Stimulated activated CD8-positive, alpha-beta memory T cell treated with anti-CD3 and anti-CD28 coated beads, Interleukin-15, amount 100 ng/mL, for 24 hours (primary cell): Measurements from ENCODE around the gene RNF144A.

Experiments
- DNase-seq: peaks from one replicate; pipeline ENCODE4 v3.0.0-alpha.2; 2020; ENCODE audit warnings: low read depth

The RNF144A gene

GRCh38 chr2:7022492-7023385 is 105.5 kb downstream of the RNF144A start:
- no peak for DNase-seq

DNA sequence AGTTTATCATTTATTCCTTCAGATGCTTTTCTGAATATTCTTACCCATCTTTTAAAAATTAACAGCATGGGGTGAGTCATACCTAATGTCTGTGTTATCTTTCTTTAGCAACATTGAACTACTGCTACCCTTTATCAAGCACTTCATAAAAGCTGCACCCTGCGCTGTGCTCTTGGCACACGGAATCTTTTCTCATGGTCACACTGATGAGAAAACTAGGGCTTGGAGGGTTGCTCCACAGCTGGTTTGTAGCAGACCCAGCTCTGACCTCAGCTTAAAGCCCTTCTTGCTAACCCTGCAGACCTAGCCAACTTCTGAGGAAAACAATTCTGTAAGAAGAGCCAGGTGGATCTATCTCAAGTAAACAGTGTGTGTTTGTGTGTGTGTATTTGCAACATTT is 106.3 kb downstream of the RNF144A start:
- DNase-seq, result no peak

DNA sequence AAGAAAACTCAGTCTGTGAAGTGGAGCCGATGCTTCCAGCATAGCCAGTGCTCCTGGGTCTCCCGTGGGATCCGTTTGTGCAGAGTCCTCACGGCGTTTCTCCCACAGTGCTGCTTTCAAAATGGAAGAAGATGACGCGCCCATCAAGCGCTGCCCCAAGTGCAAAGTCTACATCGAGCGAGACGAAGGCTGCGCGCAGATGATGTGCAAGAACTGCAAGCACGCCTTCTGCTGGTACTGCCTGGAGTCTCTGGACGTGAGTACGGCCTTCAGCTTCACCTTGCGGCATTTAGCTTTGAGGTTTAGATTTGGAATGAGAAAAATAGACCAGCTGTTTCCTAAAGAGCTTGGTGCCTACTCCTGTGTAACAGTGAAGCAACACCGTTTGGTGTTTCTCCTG is 107.0 kb downstream of the RNF144A start:
- DNase-seq, result no peak

- DNase-seq, result no peak
Measured at GRCh38 chr2:7025082-7025481, 107.9 kb downstream of the RNF144A start.

DNA sequence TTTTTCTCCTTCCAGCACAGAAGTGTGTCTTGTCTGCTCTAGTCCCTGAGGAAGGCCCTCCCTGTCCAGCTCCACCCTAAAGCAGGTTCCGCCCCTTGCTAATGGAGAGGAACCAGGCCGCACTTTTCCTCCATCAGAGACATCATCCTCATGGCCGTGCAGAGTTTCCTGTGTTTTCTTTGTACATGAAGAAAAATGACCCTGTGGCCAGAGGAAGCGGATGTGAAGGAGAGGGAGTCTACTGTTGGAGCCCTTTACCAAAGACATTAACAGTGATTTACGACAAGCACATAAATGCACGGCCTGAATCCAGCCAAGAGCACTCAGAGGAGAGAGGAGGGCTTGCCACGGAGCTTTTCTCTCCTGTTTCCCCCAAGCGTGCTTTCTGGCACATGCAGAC is 109.5 kb downstream of the RNF144A start:
- no peak for DNase-seq

DNA sequence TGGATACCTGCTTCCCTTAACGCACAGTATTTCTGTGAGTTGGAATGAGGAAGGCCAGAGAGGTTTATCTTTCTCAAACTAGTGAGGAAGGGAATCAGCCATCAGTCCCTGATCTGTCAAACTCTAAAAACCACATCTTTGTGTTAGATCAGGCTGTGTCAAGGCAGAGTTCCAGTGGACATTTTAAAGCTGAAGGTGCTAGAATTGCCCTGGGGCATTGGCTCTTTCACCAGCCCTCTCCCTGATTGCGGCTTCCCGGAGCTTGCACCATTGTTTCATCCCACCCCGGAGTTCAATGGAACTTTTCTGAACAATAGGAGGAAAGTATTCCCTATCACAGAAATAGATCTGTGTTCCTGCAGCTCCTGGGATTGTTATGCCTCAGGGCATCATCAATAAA is 110.2 kb downstream of the RNF144A start:
- no peak for DNase-seq

DNA sequence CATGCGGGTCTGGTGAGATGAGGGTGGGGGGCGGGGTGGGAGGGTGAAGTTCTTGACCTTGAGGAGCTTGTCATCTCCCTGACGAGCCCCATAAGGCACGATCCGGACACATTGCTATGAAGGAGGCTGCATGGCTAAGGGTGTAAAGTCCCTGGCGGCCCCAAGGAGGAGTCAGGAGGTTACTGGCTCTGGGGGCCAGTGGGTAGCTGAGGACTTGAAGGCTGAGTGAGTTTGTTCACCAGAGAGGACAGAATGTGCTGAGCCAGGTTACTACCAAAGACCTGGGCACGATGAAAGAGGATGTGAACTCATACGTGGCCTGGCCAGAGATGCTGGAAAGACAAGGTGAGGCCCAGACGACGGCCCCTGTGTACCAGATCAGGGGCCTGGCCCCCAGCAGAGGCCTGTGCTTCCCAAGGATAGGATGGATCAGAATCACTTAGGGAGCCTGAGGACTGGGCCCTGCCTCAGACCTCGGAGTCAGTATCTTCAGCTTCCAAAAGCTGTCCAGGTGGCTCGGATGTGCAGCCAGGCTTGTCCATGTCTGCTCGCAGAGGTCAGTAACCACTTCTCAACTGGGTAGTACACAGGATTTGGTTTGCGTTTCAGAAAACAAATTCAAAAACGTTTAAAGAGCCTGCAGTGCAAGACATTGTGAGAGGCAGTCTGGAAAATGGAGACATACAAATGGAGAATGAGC is 110.9 kb downstream of the RNF144A start:
- DNase-seq, result no peak

- no peak for DNase-seq
Measured at GRCh38 chr2:7028846-7029245, 111.6 kb downstream of the RNF144A start.

GRCh38 chr2:7029291-7030059 is 112.3 kb downstream of the RNF144A start:
- DNase-seq, result no peak

GRCh38 chr2:7030810-7031209 is 113.6 kb downstream of the RNF144A start:
- no peak for DNase-seq

GRCh38 chr2:7031547-7032245 is 114.5 kb downstream of the RNF144A start:
- no peak for DNase-seq

- DNase-seq, result no peak
Measured at GRCh38 chr2:7032371-7032770, 115.2 kb downstream of the RNF144A start.

DNA sequence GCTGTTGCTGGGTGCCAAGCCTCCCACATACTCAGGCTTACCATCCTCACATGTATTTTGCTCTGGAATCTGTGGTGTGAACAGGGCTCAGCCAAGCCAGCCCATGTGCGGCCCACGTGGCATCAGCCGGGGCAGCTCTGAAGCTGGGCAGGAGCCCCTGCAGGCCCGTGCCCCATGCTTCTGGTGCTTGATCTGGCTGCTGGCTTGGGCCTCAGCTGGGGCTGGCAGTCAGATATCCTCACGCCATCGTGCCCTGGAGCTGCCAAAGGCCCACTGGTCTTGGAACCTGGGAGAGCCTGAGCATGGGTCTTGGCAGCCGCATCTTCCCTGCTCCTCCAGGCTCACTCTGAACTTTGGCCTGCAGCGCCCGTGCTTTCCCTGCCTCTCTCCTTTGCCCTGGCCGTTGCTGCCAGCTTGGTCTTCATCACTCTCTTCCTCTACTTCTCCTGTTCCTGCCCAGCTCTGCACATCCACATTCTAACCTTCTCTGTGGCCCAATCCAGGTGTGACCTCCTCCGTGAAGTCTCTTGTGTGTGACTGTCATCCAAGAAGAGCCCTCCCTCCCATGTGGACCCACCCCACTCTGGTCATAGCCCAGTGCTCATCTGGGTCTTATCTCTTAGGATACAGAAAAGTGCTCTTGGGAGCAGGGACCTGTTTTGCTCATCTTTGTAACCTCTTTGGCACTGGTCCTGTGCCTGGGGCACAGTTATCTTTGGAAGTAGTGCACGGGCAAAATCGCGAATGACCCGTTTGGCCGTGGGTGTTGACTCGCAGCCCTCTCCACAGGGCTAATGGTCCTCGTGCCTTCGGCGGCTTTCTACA is 116.1 kb downstream of the RNF144A start:
- DNase-seq, result no peak

- DNase-seq, result no peak
Measured at GRCh38 chr2:7034303-7034702, 117.1 kb downstream of the RNF144A start.

GRCh38 chr2:7035884-7036283 is 118.7 kb downstream of the RNF144A start:
- no peak for DNase-seq

DNA sequence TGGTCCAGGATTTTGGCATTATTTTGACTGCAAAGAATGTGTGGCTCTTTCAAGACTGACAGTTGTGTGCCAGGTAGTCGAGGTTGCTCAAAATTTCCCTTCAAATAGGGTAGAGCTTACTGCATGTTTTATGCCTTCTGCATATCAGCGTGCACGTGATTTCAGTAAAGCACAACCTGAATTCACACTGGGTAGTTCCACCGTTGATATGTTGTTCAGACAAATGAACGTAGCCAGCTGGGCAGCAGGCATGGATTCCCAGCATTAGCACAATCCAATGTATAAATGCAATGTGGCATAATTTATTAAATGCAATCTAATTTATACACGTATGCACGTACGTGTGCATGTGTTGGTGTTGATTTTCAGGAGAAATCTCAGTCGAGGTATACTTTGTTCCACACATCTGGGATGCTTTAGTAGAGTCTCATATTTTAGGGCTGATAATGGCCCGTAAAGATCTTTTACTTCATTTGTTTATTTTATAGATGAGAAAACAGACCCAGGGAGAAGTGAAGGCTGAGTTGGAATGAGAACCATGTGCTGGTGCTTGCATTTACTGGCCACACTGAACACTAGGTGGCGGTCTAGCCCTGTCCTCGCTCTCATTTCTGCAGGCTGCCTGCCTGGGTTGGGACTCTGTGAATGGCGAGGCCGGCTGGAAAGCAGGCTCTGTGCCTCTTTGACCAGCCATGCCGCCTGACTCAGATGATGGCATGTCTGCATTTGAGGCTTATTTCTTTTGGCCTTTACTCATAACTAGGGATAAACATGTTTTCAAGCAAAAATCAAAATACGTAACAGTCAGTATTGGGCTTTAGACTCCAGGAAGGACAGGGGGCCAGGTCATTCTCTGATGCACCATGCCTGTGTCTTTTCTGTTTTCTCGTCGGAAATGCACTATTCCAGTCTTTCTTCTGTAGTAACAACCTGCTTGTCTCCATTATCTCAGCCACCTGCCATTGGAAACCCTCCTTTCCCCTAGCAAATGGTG is 120.4 kb downstream of the RNF144A start:
- DNase-seq, result no peak

DNA sequence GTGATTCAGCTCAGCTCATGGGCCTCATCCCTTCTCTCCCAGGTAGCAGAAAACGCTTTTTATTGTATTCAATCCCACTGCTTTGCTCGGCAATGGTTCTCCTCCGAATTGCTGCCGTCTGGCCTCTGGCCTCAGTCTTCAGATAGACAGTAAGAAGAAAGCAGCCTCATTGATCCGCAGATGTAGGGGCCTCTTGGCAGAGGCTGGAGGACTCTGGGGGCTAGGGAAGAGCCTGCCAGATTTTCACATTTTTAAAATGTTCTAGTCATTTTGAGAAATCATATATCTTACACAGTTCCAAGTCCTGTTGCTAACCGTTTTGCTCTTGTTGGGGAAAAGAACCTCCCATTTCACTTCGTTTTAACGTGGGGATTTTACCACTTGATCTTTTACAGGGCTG is 123.3 kb downstream of the RNF144A start:
- DNase-seq, result no peak

DNA sequence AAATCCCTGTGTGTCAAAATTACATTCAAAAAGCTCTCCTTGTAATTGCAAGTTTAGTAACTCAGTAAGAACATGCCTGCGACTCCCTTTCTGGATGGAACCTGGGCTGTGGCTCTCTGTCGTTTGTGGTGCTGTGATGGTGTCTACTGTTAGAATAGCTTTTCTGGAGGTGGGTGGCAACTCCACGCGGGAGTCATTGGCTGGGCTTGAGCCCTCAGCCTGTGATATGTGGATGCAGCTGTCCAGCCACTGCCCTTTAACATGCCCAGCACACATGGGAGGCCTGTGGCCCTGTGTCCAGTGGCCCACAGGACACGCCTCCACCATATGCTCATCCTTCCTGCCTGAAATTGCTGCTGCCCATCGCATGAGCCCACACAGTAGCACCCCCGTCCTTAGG is 124.2 kb downstream of the RNF144A start:
- DNase-seq, result no peak

GRCh38 chr2:7043690-7044089 is 126.5 kb downstream of the RNF144A start:
- no peak for DNase-seq
